ENCODE data around the gene TNRC18. TPM values are rescaled to one million over a fixed set of nuclear protein-coding genes. Genes with fewer than 3 reads are reported as not detected.

TNRC18 gene
- total and polyA plus RNA-seq, 2 donors (not counting 1 experiment from before 2014, with no cell fraction given) = 17.8 to 75.0 TPM

GRCh38 chr7:5296611-5297226 lies 126.9 kb downstream of the TNRC18 start:
- Mint-ChIP-seq H3K27me3 (peaks cover 27% of the 10 kb centered on the region), H3K9me3 (ENCODE audit: insufficient read depth) (peaks cover 6% of the 10 kb centered on the region), H3K4me3 (peak overlapping the region; percentile 75), H3K27ac (peak overlapping the region; percentile 12), H3K4me1 (peaks cover 14% of the 10 kb centered on the region)
- H3K4me3 ChIP-seq (ENCODE audit: control extremely low read depth in 1 of 5, extremely low read depth in 1 of 5, insufficient read depth in 1 of 5, low read depth in 2 of 5, low read length in 4 of 5) = peak overlapping the region in 4 of 5 experiments; percentile 22 to 50 (median 42)
- H3K36me3 ChIP-seq (replicated peaks in 1 of 2; ENCODE audit: control extremely low read depth in 1 of 2, control insufficient read depth in 1 of 2, extremely low read depth in 1 of 2, insufficient read depth in 2 of 2, low read length in 1 of 2) = no peaks in the 10 kb centered on the region
- no peak overlapping the region for H3K27ac ChIP-seq (ENCODE audit: low read length in 2 of 2)
- H3K9ac ChIP-seq (ENCODE audit: low read length) = peak overlapping the region; percentile 55
- H4K20me1 ChIP-seq (ENCODE audit: control insufficient read depth, insufficient read depth, low read length, poor library complexity, severe bottlenecking) = no peaks in the 10 kb centered on the region
- peak; percentile 84 for ATAC-seq (ENCODE audit: low read depth)
- ChIA-PET CTCF (no interaction called here), POLR2A (interaction anchor here (0.6 kb wide), 1 partner anchor 67 kb away, joined by 3 read pairs; no protein-coding TSS in a partner anchor)
- H3K4me1 ChIP-seq (ENCODE audit: control insufficient read depth in 2 of 2, insufficient read depth in 2 of 2, low read length in 2 of 2) = peaks cover 11 to 13% of the 10 kb centered on the region in 2 donors
- H3K9me3 ChIP-seq (ENCODE audit: control extremely low read depth in 1 of 3, control insufficient read depth in 2 of 3, insufficient read depth in 1 of 3, low read length in 2 of 3) = peaks cover 0 to 22% (median 3%) of the 10 kb centered on the region in 3 donors
- peak overlapping the region; percentile 64 for H3K4me2 ChIP-seq (replicated peaks; ENCODE audit: low read depth, low read length, poor library complexity, severe bottlenecking)
- under 1% methylated on average over 28 of the region's 48 CpGs for WGBS (ENCODE audit: insufficient coverage)
- TF ChIP-seq EZH2 (IDR thresholded peaks at IDR 0.05; ENCODE audit: borderline replicate concordance, insufficient read depth, low read depth, low read length, poor library complexity, severe bottlenecking) (no peak), CTCF (IDR thresholded peaks at IDR 0.05) (no peak)
- intact Hi-C loops (cut with micrococcal nuclease) = no loop called here
- H2AFZ ChIP-seq (ENCODE audit: insufficient read depth, low read depth, low read length, poor library complexity, severe bottlenecking) = peak overlapping the region; percentile 71
- no peaks in the 10 kb centered on the region for H3K79me2 ChIP-seq (ENCODE audit: control insufficient read depth, insufficient read depth, low read length)
- DNase-seq = peak; percentile 71
- peaks cover 0 to 27% (median 4%) of the 10 kb centered on the region in 4 experiments for H3K27me3 ChIP-seq (replicated peaks in 1 of 4; ENCODE audit: control extremely low read depth in 1 of 4, control insufficient read depth in 3 of 4, insufficient read depth in 4 of 4, low read length in 3 of 4)

GRCh38 chr7:5296015-5296610 lies 127.5 kb downstream of the TNRC18 start:
- Mint-ChIP-seq H3K27ac (no peak overlapping the region), H3K27me3 (peaks cover 30% of the 10 kb centered on the region), H3K4me1 (peaks cover 14% of the 10 kb centered on the region), H3K4me3 (peak overlapping the region; percentile 67), H3K9me3 (ENCODE audit: insufficient read depth) (peaks cover 6% of the 10 kb centered on the region)
- Histone ChIP-seq H4K20me1 (ENCODE audit: control insufficient read depth, insufficient read depth, low read length, poor library complexity, severe bottlenecking) (no peaks in the 10 kb centered on the region), H3K4me2 (replicated peaks; ENCODE audit: low read depth, low read length, poor library complexity, severe bottlenecking) (peak overlapping the region; percentile 22), H3K9me3 (ENCODE audit: control extremely low read depth in 1 of 3, control insufficient read depth in 2 of 3, insufficient read depth in 1 of 3, low read length in 2 of 3) (peaks cover 0 to 22% (median 3%) of the 10 kb centered on the region in 3 donors), H3K27ac (ENCODE audit: low read length in 2 of 2) (no peak overlapping the region), H3K9ac (ENCODE audit: low read length) (no peak overlapping the region), H3K79me2 (ENCODE audit: control insufficient read depth, insufficient read depth, low read length) (no peaks in the 10 kb centered on the region), H3K36me3 (replicated peaks in 1 of 2; ENCODE audit: control extremely low read depth in 1 of 2, control insufficient read depth in 1 of 2, extremely low read depth in 1 of 2, insufficient read depth in 2 of 2, low read length in 1 of 2) (no peaks in the 10 kb centered on the region), H2AFZ (ENCODE audit: insufficient read depth, low read depth, low read length, poor library complexity, severe bottlenecking) (peak overlapping the region; percentile 33), H3K27me3 (replicated peaks in 1 of 4; ENCODE audit: control extremely low read depth in 1 of 4, control insufficient read depth in 3 of 4, insufficient read depth in 4 of 4, low read length in 3 of 4) (peaks cover 0 to 27% (median 4%) of the 10 kb centered on the region in 4 experiments), H3K4me1 (ENCODE audit: control insufficient read depth in 2 of 2, insufficient read depth in 2 of 2, low read length in 2 of 2) (peaks cover 11 to 13% of the 10 kb centered on the region in 2 donors), H3K4me3 (ENCODE audit: control extremely low read depth in 1 of 5, extremely low read depth in 1 of 5, insufficient read depth in 1 of 5, low read depth in 2 of 5, low read length in 4 of 5) (no peak overlapping the region)
- POLR2A ChIA-PET = no interaction called here
- WGBS (ENCODE audit: insufficient coverage) = 20% methylated on average over 11 of the region's 29 CpGs
- peak; percentile 26 for DNase-seq
- ATAC-seq (ENCODE audit: low read depth) = peak; percentile 10
- TF ChIP-seq CTCF (IDR thresholded peaks at IDR 0.05) = no peak
- TF ChIP-seq EZH2 (IDR thresholded peaks at IDR 0.05; ENCODE audit: borderline replicate concordance, insufficient read depth, low read depth, low read length, poor library complexity, severe bottlenecking) = no peak
- intact Hi-C loops (cut with micrococcal nuclease) = no loop called here
- CTCF ChIA-PET = no interaction called here

All from B cell (primary cell).